K562 (cell line): ENCODE results near the gene POLR3E. TPM values are rescaled to one million over a fixed set of nuclear protein-coding genes. Genes with fewer than 3 reads are reported as not detected.

Source experiments
- ATAC-seq: fragments of 200-7000 bp; cut with Tn5 transposase; 3 replicates; pipeline ENCODE4 v1.9.1; 2020; ENCODE audit warnings: moderate library complexity
- BruUV-seq: library from RNA; stranded (reverse); fragments of 400-500 nt; replicated peaks from 2 replicates; lab custom pipeline; 2021; lab: Mats Ljungman, UMichigan
- CTCF ChIA-PET: fragments of 300-600 bp; formaldehyde crosslinking; extraction: SDS; loops from one replicate; lab custom pipeline; 2021; ENCODE audit warnings: low intra/inter-chr PET ratio; lab: Yijun Ruan, JAX
- POLR2A ChIA-PET: fragments of 300-600, 350-650 bp; sonication (Branson Sonifier 250); formaldehyde crosslinking; extraction: SDS; loops from one replicate; lab custom pipeline; 2021; ENCODE audit warnings: antibody characterized with exemption, inconsistent platforms; lab: Yijun Ruan, JAX
- DNase-seq, 4 experiments: peaks; one replicate each; pipeline versions ENCODE4 v3.0.0 to v3.0.0-alpha.2; 2011 to 2018; ENCODE audit warnings: low spot score in 3 of 4, mixed read lengths in 3 of 4; ENCODE audit errors: extremely low read depth in 1 of 4
- FAIRE-seq: peaks from 2 replicates; lab custom pipeline; 2011; peaks lifted over from hg19 to GRCh38; lab: Jason Lieb, UNC
- H2AFZ ChIP-seq: 2 replicates; pipeline ENCODE4 v1.6.0; 2011; ENCODE audit warnings: low read depth, low read length, control low read depth, inconsistent platforms
- H3K27ac ChIP-seq: fragments of 200-600 bp; 3 replicates; pipeline ENCODE4 v1.8.0; 2011; ENCODE audit warnings: low read depth, mild to moderate bottlenecking, control low read depth, inconsistent platforms, low read length, moderate library complexity, mixed read lengths; ENCODE audit errors: extremely low read depth
- H3K27me3 ChIP-seq, 2 experiments: fragments of 300-600 bp in 1 of 2; 2 replicates in 1 of 2; 3 replicates in 1 of 2; pipeline versions ENCODE4 v1.6.0 to v1.8.0; 2011; ENCODE audit warnings: inconsistent platforms in 2 of 2, low read length in 2 of 2, mild to moderate bottlenecking in 1 of 2, mixed read lengths in 1 of 2, moderate library complexity in 1 of 2; ENCODE audit not compliant: control insufficient read depth in 2 of 2, insufficient read depth in 2 of 2
- H3K36me3 ChIP-seq: fragments of 300-600 bp; 3 replicates; pipeline ENCODE4 v1.8.0; 2011; ENCODE audit warnings: mild to moderate bottlenecking, low read length, inconsistent platforms; ENCODE audit not compliant: control insufficient read depth, insufficient read depth
- H3K4me1 ChIP-seq, 2 experiments: fragments of 200-600 bp in 1 of 2; replicated peaks in 1 of 2; 2 replicates in 1 of 2; 3 replicates in 1 of 2; pipeline versions ENCODE4 v1.5.1 to v1.8.0; 2011; ENCODE audit warnings: inconsistent platforms in 2 of 2, low read length in 2 of 2, mild to moderate bottlenecking in 1 of 2, mixed read lengths in 1 of 2, moderate library complexity in 1 of 2; ENCODE audit not compliant: control insufficient read depth in 2 of 2, insufficient read depth in 2 of 2
- H3K4me2 ChIP-seq: 2 replicates; pipeline ENCODE4 v1.6.1; 2011; ENCODE audit warnings: low read length, control low read depth, inconsistent platforms, mixed read lengths; ENCODE audit not compliant: insufficient read depth
- H3K4me3 ChIP-seq: fragments of 200-600 bp; sonication (generic), shearing (Covaris generic); 2 replicates; pipeline ENCODE4 v1.5.1; 2016; ENCODE audit warnings: control low read depth, inconsistent platforms
- H3K79me2 ChIP-seq: fragments of 200-600 bp; 3 replicates; pipeline ENCODE4 v1.8.0; 2011; ENCODE audit warnings: low read length, inconsistent platforms; ENCODE audit not compliant: control insufficient read depth, insufficient read depth
- H3K9ac ChIP-seq, 2 experiments: 2 replicates each; pipeline versions ENCODE4 v1.6.0 to v1.6.1; 2011; ENCODE audit warnings: low read depth in 2 of 2, low read length in 2 of 2, control low read depth in 1 of 2, inconsistent platforms in 1 of 2, mild to moderate bottlenecking in 1 of 2, mixed read lengths in 1 of 2; ENCODE audit not compliant: insufficient read depth in 1 of 2
- H3K9me1 ChIP-seq: one replicate; pipeline ENCODE4 v1.6.0; 2011; ENCODE audit warnings: inconsistent platforms, mild to moderate bottlenecking, low read length, moderate library complexity; ENCODE audit not compliant: control insufficient read depth, insufficient read depth
- H3K9me3 ChIP-seq: replicated peaks from 2 replicates; pipeline ENCODE4 v1.5.1; 2011; ENCODE audit warnings: low read depth, low read length, inconsistent platforms; ENCODE audit not compliant: control insufficient read depth, insufficient read depth
- H4K20me1 ChIP-seq: replicated peaks from 2 replicates; pipeline ENCODE4 v1.6.1; 2011; ENCODE audit warnings: low read length, inconsistent platforms, mixed read lengths; ENCODE audit not compliant: control insufficient read depth, insufficient read depth
- ADNP ChIP-seq: fragments of 200-800 bp; sonication (Bioruptor generic); IDR thresholded peaks from 2 replicates; pipeline ENCODE4 v1.6.1; 2016; ENCODE audit warnings: missing genetic modification characterization, missing compliant biosample characterization
- KAT2B ChIP-seq: IDR thresholded peaks from one replicate; pipeline ENCODE4 v1.6.1; 2012; ENCODE audit warnings: low read depth, mild to moderate bottlenecking, control low read depth, inconsistent platforms, low read length, moderate library complexity
- RBM25 ChIP-seq: fragments of 200-400 bp; formaldehyde crosslinking; IDR thresholded peaks from 2 replicates; pipeline ENCODE4 v1.6.1; 2018; ENCODE audit warnings: low read length, low read depth, moderate library complexity; ENCODE audit not compliant: severe bottlenecking
- ZNF778 ChIP-seq: fragments of 450-650 bp; formaldehyde crosslinking; IDR thresholded peaks from 2 replicates; pipeline ENCODE4 v1.4.0; 2020; ENCODE audit warnings: mild to moderate bottlenecking, moderate library complexity
- WGBS: fragments of 100-300 bp; shearing (Covaris generic); methylation state at CpG from one replicate; pipeline ENCODE4 v1.1.6; 2016; ENCODE audit warnings: low coverage, mixed read lengths; ENCODE audit not compliant: insufficient coverage; ENCODE audit errors: missing lambda C conversion rate; 5-methylcytosine and 5-hydroxymethylcytosine counted together
- in situ Hi-C: fragments of 300-500 bp; cut with MboI; formaldehyde crosslinking; loops from 4 replicates; pipeline ENCODE4 v1.15.0; 2018; ENCODE audit warnings: inconsistent platforms, mixed read lengths
- intact Hi-C: fragments of 100-400 bp; cut with micrococcal nuclease; formaldehyde crosslinking; loops from 2 replicates; pipeline ENCODE4 v1.14.2; 2022
- polyA plus RNA-seq, 8 experiments: library from polyadenylated mRNA; depleted of rRNA in 4 of 8; stranded (reverse) in 5 of 8; unstranded in 3 of 8; fragments of >200 nt; fragmentation: Nextera tagmentation in 2 of 8; fragmentation: Illumina TruSeq in 1 of 8; extraction: Ambion mirVana in 2 of 8; extraction: Trizol in 1 of 8; gene quantifications; 2 replicates each; pipeline versions ENCODE4 v1.2.1 to v1.2.3, GENCODE V29; 2011 to 2014; ENCODE audit warnings: inconsistent platforms in 1 of 8, missing spikeins in 1 of 8
- total RNA-seq, 7 experiments: library from RNA; depleted of rRNA in 6 of 7; stranded (reverse); fragments of >200 nt in 6 of 7; fragmentation: Illumina TruSeq in 2 of 7; extraction: Trizol in 2 of 7; gene quantifications; 2 replicates each; pipeline versions ENCODE4 v1.2.1 to v1.2.3, GENCODE V29; 2011 to 2021; ENCODE audit warnings: low replicate concordance in 1 of 7
- TF ChIP-seq, protein P1 (sequence below): fragments of 450-650 bp; IDR thresholded peaks from 2 replicates; pipeline ENCODE4 v1.6.1; 2016; ENCODE audit warnings: low read depth, mild to moderate bottlenecking, moderate library complexity
- TF ChIP-seq, protein P2 (sequence below): sonication (generic); formaldehyde crosslinking; IDR thresholded peaks from 2 replicates; pipeline ENCODE4 v1.8.0; 2022; ENCODE audit warnings: mild to moderate bottlenecking, low read depth, missing genetic modification reagents
- TF ChIP-seq, protein P3 (sequence below): fragments of 250-450 bp; sonication (Bioruptor Pico); IDR thresholded peaks from 2 replicates; pipeline ENCODE4 v1.4.0; 2020

The POLR3E gene
- total and polyA plus RNA-seq, 9 of the 15 experiments (the other 6 are each of a cell fraction or from before 2014, with no cell fraction given), result 17.7 to 151 (median 82.6) TPM

DNA sequence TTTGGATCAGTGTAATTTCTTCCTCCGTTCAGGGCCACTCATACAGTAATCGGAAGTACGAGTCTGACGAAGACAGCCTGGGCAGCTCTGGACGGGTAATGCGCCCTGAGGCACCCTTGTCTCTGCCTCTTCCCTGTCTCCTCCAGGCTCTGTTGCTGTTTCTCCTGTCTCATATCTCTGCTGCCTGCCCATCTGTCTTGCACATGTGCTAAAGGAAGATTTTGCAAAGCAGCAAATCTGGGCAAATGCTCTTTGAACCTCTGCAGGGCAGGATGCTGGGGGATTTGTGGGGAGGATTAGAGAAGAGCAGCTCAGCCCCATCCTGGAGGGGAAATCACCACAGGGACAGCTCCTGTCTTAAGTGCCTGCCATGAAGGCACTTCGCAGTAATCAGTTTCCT, 32.4 kb upstream of the POLR3E start:
- H3K36me3 ChIP-seq, result peaks cover 82% of the 10 kb centered on the region
- no peak for TF ChIP-seq ZNF778 (CRISPR knock-in tag)
- TF ChIP-seq, protein P1, sequence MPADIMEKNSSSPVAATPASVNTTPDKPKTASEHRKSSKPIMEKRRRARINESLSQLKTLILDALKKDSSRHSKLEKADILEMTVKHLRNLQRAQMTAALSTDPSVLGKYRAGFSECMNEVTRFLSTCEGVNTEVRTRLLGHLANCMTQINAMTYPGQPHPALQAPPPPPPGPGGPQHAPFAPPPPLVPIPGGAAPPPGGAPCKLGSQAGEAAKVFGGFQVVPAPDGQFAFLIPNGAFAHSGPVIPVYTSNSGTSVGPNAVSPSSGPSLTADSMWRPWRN, result no peak
- TF ChIP-seq KAT2B, result no peak
- TF ChIP-seq, protein P2, sequence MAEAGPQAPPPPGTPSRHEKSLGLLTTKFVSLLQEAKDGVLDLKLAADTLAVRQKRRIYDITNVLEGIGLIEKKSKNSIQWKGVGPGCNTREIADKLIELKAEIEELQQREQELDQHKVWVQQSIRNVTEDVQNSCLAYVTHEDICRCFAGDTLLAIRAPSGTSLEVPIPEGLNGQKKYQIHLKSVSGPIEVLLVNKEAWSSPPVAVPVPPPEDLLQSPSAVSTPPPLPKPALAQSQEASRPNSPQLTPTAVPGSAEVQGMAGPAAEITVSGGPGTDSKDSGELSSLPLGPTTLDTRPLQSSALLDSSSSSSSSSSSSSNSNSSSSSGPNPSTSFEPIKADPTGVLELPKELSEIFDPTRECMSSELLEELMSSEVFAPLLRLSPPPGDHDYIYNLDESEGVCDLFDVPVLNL, result no peak
- TF ChIP-seq, protein P3, sequence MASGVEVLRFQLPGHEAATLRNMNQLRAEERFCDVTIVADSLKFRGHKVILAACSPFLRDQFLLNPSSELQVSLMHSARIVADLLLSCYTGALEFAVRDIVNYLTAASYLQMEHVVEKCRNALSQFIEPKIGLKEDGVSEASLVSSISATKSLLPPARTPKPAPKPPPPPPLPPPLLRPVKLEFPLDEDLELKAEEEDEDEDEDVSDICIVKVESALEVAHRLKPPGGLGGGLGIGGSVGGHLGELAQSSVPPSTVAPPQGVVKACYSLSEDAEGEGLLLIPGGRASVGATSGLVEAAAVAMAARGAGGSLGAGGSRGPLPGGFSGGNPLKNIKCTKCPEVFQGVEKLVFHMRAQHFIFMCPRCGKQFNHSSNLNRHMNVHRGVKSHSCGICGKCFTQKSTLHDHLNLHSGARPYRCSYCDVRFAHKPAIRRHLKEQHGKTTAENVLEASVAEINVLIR (CRISPR knock-in tag), result no peak
- TF ChIP-seq ADNP (tag), result no peak
- TF ChIP-seq RBM25, result no peak
- TF ChIP-seq, all 486 proteins: peak for 0
- 93% methylated on average over 7 of the region's 7 CpGs for WGBS
- peaks cover 0 to 5% of the 10 kb centered on the region in 2 experiments; a peak in 2 of 5 replicates for H3K4me1 ChIP-seq
- H3K27me3 ChIP-seq, result no peaks in the 10 kb centered on the region
- H3K9me3 ChIP-seq, result peaks cover 6% of the 10 kb centered on the region
- no peak overlapping the region for H3K4me3 ChIP-seq
- H4K20me1 ChIP-seq, result no peaks in the 10 kb centered on the region
- H3K9me1 ChIP-seq, result no peaks in the 10 kb centered on the region
- ChIA-PET POLR2A (interaction anchor here (0.7 to 2.5 kb wide), 3 partner anchors 9 to 28 kb away, joined by 4 to 9 read pairs (median 7); no protein-coding TSS in a partner anchor), CTCF (no interaction called here)
- no peak overlapping the region; a peak in 1 of 4 replicates for H3K9ac ChIP-seq
- ATAC-seq (no peak), DNase-seq (no peak), FAIRE-seq (no peak)
- H3K27ac ChIP-seq, result no peak overlapping the region
- H3K79me2 ChIP-seq, result no peaks in the 10 kb centered on the region
- in situ Hi-C loops, result no loop called here
- intact Hi-C loops, result no loop called here
- H3K4me2 ChIP-seq, result no peak overlapping the region
- BruUV-seq, result no TSS peak
- H2AFZ ChIP-seq, result no peak overlapping the region
